Upper lobe of left lung (tissue), 6 donors: ENCODE measurements around the gene MYOG. TPM values are rescaled to one million over a fixed set of nuclear protein-coding genes. Genes with fewer than 3 reads are reported as not detected.

ENCODE experiments used
- ATAC-seq, 2 donors: fragments of 200-7000 bp; cut with Tn5 transposase; one replicate each; pipeline ENCODE4 v1.9.1; 2022; ENCODE audit warnings: mild to moderate bottlenecking in 2 of 2, moderate library complexity in 2 of 2; ENCODE audit not compliant: low FRiP score in 2 of 2
- DNase-seq, 2 donors: peaks; one replicate each; pipeline ENCODE4 v3.0.0-alpha.2; 2019 to 2020
- H3K27ac ChIP-seq, 4 donors: fragments of 200-600 bp; sonication (generic); one replicate each; pipeline ENCODE4 v1.5.1; 2016 to 2019
- H3K27me3 ChIP-seq, 4 donors: fragments of 200-600 bp; sonication (generic); one replicate each; pipeline ENCODE4 v1.5.1; 2017 to 2019
- H3K36me3 ChIP-seq, 4 donors: fragments of 200-600 bp; sonication (generic); one replicate each; pipeline ENCODE4 v1.5.1; 2016 to 2019
- H3K4me1 ChIP-seq, 4 donors: fragments of 200-600 bp; sonication (generic); one replicate each; pipeline ENCODE4 v1.5.1; 2018 to 2019
- H3K4me3 ChIP-seq, 4 donors: fragments of 200-600 bp; sonication (generic); one replicate each; pipeline ENCODE4 v1.5.1; 2017 to 2019; ENCODE audit warnings: mild to moderate bottlenecking in 2 of 4, moderate library complexity in 1 of 4
- H3K9me3 ChIP-seq, 4 donors: fragments of 200-600 bp; sonication (generic); one replicate each; pipeline ENCODE4 v1.5.1; 2018 to 2019
- EP300 ChIP-seq, 4 donors: sonication (generic); formaldehyde crosslinking; IDR thresholded peaks; one replicate each; pipeline ENCODE4 v1.5.1; 2017; ENCODE audit warnings: antibody characterized with exemption in 4 of 4, control low read depth in 2 of 4
- POLR2A ChIP-seq, 4 donors: fragments of 450-650 bp; IDR thresholded peaks; one replicate each; pipeline ENCODE4 v1.5.1; 2016 to 2017; ENCODE audit warnings: antibody characterized with exemption in 4 of 4, mild to moderate bottlenecking in 2 of 4
- POLR2AphosphoS5 ChIP-seq, 2 donors: sonication (generic); formaldehyde crosslinking; IDR thresholded peaks; one replicate each; pipeline ENCODE4 v1.5.1; 2017; ENCODE audit warnings: antibody characterized with exemption in 2 of 2
- WGBS, 2 donors: methylation state at CpG; one replicate each; pipeline ENCODE4 v1.1.5; 2017 to 2018; 5-methylcytosine and 5-hydroxymethylcytosine counted together
- total RNA-seq, 6 donors: library from RNA; depleted of rRNA in 4 of 6; stranded (reverse); fragments of >200 nt in 4 of 6; gene quantifications; one replicate each; pipeline versions ENCODE4 v1.1.0 to v1.2.1, GENCODE V29; 2016 to 2021
- TF ChIP-seq, protein P1 (sequence below), 6 experiments: fragments of 450-650 bp in 4 of 6; fragments of 200-600 bp in 2 of 6; sonication (generic) in 2 of 6; IDR thresholded peaks; one replicate each; pipeline ENCODE4 v1.5.1; 2016 to 2019; ENCODE audit warnings: antibody characterized with exemption in 6 of 6
- donor health status: DM: no; HTN: no; CAD: no; lungs with moderate emphysema.
- donor health status: DM: no; HTN: yes; CAD: no; lungs with severe emphysema.

Gene MYOG
- total RNA-seq, 6 donors from 2014 or later, result not detected

DNA sequence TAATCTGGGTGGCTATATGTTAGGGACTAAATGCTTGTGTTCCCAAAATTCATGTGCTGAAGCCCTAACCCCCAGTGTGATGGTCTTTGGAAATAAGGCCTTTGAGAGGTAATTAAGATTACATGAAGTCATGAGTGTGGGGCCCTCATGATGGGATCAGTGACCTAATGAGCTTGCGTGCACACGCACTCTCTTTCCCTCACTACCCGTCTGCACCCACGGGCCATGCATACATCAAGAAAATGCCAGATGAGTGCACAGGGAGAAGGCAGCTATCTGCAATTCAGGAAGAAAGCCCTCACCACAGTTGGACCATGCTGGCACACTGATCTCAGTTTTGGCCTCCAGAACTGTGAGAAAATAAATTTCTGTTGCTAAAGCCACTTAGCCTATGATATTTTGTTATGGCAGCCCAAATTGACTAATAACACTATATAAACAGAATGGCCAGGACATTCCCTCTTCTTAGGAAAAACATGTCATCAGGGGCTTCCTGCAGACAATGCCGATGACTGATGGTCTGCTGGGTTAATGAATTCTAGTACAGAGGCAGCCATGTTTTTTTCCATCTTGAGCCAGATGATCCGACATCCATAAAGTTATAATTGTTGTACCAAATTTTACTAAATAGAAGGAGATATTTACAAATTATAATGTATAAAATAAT lies 18.1 kb upstream of the MYOG start:
- peaks cover 0 to 6% (median 3%) of the 10 kb centered on the region in 4 donors for H3K9me3 ChIP-seq
- H3K27me3 ChIP-seq, result no peaks in the 10 kb centered on the region
- no peak overlapping the region for H3K27ac ChIP-seq
- ATAC-seq, result no peak
- TF ChIP-seq, protein P1, sequence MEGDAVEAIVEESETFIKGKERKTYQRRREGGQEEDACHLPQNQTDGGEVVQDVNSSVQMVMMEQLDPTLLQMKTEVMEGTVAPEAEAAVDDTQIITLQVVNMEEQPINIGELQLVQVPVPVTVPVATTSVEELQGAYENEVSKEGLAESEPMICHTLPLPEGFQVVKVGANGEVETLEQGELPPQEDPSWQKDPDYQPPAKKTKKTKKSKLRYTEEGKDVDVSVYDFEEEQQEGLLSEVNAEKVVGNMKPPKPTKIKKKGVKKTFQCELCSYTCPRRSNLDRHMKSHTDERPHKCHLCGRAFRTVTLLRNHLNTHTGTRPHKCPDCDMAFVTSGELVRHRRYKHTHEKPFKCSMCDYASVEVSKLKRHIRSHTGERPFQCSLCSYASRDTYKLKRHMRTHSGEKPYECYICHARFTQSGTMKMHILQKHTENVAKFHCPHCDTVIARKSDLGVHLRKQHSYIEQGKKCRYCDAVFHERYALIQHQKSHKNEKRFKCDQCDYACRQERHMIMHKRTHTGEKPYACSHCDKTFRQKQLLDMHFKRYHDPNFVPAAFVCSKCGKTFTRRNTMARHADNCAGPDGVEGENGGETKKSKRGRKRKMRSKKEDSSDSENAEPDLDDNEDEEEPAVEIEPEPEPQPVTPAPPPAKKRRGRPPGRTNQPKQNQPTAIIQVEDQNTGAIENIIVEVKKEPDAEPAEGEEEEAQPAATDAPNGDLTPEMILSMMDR (IDR thresholded peaks at IDR 0.05), result no peak
- TF ChIP-seq POLR2A (IDR thresholded peaks at IDR 0.05), result no peak
- no peak for TF ChIP-seq POLR2AphosphoS5 (IDR thresholded peaks at IDR 0.05)
- DNase-seq, result no peak
- no peaks in the 10 kb centered on the region for H3K4me1 ChIP-seq
- no peaks in the 10 kb centered on the region for H3K36me3 ChIP-seq
- no peak overlapping the region for H3K4me3 ChIP-seq
- 71 to 82% methylated on average over 6 of the region's 6 CpGs for WGBS, 2 donors

DNA sequence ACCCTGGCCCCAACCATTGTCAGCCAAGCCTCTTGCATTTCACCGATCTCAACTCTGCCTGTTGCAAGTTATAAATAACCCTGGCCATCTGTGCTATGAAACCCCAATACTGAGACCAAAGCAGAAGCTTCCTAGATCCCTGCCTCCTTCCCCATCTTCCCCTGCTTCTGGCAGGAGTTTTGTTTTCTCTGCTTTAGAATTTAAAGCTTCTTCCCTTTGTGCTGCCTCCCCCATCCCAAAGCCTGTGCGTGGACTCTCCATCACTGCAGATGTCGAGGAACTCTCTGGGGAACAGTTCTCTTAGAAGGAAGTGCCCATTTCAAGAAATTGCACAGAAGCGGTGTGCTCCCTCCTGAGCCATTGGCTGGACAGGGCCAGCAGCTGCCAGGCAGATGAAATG lies 17.4 kb upstream of the MYOG start:
- DNase-seq (no peak), ATAC-seq (no peak)
- Histone ChIP-seq H3K36me3 (no peaks in the 10 kb centered on the region), H3K27me3 (no peaks in the 10 kb centered on the region), H3K9me3 (peaks cover 0 to 6% (median 3%) of the 10 kb centered on the region in 4 donors), H3K4me3 (no peak overlapping the region), H3K27ac (no peak overlapping the region), H3K4me1 (no peaks in the 10 kb centered on the region)
- 77 to 80% methylated on average over 4 of the region's 4 CpGs for WGBS, 2 donors
- TF ChIP-seq POLR2AphosphoS5 (IDR thresholded peaks at IDR 0.05) (no peak), POLR2A (IDR thresholded peaks at IDR 0.05) (no peak), EP300 (IDR thresholded peaks at IDR 0.05) (no peak)
- TF ChIP-seq, protein P1 (IDR thresholded peaks at IDR 0.05), result no peak

DNA sequence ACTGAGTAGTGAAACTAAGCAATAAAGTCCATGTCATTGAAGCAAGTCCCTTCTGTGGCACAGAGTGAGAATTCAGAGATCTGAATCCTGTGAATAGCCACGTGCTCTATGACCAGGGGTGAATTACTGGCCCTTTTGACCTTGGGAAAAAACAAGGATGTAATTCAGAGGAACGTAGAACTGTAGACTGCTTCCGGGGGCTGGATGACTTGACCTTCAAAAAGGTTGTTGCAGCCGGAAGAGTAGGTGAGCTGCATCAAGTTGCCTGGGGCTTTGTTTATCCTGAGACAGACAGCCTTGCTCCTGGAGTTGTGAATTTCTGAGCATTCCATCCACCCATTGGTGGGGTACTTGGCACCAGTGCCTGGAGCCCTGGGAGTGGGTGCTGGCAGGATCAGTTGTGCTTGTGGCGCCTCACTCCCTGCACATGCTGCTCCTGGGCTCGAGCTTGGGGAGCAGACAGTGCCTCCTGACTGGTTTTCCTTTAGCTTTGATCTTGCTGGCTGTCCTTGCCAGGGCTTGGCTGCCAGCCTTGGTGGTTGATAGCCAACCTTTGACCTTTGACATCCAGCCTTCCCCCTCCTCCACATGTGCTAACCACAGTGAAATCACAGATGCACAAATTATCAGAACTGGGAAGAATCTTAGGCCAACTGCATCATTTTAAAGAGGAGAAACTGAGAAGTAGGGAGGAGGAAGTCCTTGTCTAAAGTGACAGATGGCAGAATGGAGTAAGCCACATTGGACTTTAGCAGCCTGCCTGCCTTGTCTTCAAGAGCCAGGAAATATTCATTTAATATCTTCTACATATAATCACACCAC lies 16.2 kb upstream of the MYOG start:
- TF ChIP-seq POLR2A (IDR thresholded peaks at IDR 0.05) (no peak), POLR2AphosphoS5 (IDR thresholded peaks at IDR 0.05) (no peak), EP300 (IDR thresholded peaks at IDR 0.05) (no peak)
- TF ChIP-seq, protein P1 (IDR thresholded peaks at IDR 0.05), result no peak
- no peaks in the 10 kb centered on the region for H3K27me3 ChIP-seq
- H3K36me3 ChIP-seq, result no peaks in the 10 kb centered on the region
- no peak overlapping the region for H3K27ac ChIP-seq
- H3K4me1 ChIP-seq, result no peaks in the 10 kb centered on the region
- peaks cover 0 to 6% (median 3%) of the 10 kb centered on the region in 4 donors for H3K9me3 ChIP-seq
- 73 to 76% methylated on average over 5 to 6 of the region's 6 CpGs for WGBS, 2 donors
- DNase-seq (no peak), ATAC-seq (no peak)
- H3K4me3 ChIP-seq, result no peak overlapping the region

DNA sequence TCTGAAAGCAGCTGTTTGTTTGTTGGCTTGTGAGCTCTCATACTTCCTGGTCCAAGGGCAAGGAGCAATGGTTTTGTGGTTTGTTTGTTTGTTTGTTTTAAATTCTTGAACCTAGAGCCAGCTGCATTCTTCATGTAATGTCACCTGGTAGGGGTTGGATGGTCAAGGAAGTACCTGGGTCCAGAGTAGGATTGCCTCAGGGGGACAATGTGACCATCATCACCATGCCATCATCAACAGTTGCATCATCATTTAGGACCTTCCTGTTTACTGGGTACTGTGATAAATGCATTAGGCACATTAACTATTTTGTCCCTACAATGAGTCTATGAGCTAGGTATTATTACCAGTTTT lies 14.7 kb upstream of the MYOG start:
- Histone ChIP-seq H3K27me3 (no peaks in the 10 kb centered on the region), H3K27ac (peak overlapping the region in 1 of 4 donors; percentile 60), H3K4me1 (no peaks in the 10 kb centered on the region), H3K4me3 (no peak overlapping the region), H3K36me3 (no peaks in the 10 kb centered on the region), H3K9me3 (peaks cover under 1 to 7% (median 4%) of the 10 kb centered on the region in 4 donors)
- DNase-seq (no peak), ATAC-seq (no peak)
- TF ChIP-seq EP300 (IDR thresholded peaks at IDR 0.05), result no peak
- TF ChIP-seq POLR2A (IDR thresholded peaks at IDR 0.05), result no peak
- TF ChIP-seq POLR2AphosphoS5 (IDR thresholded peaks at IDR 0.05), result no peak
- TF ChIP-seq, protein P1 (IDR thresholded peaks at IDR 0.05), result no peak
